ENCODE measurements around the gene SEH1L. TPM values are rescaled to one million over a fixed set of nuclear protein-coding genes. Genes with fewer than 3 reads are reported as not detected.

SEH1L gene
- total RNA-seq, 1 donor from 2014 or later: 46.4 TPM

DNA sequence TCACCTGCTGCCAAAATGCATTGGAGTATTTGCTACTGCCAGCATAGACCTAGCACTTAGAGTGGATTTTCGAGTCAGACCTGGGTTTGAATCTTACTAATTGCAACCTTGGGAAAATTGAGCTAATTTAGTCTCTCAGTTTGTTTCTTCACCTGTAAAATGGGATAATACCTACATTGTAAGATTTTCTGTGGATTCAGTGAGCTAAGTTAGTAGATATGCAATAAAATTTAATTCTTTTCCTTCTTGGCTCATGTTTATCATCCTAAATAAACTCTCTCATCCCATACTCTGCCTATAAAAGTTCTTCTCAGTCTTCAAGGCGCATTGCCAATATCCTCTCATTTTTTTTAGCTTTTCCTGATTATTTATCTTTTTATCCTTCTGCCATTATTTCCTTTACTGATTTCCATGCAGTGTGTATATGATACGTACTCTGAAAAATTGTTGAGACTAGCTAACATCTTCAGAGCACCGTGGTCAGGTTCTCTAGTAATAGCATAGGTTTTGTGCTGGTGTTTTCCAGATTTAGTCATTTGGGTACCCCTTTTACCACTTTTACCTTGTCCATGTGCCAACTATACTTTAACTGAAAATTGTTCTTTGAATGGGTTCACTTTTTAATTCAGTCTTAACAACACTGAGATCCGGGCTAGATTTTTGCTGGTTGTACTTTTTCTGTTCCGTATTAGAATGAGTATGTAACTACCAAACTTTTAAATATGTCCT is 50.7 kb downstream of the SEH1L start:
- H3K9me3 Mint-ChIP-seq (ENCODE audit: unreplicated experiment): no peaks in the 10 kb centered on the region
- H3K27me3 Mint-ChIP-seq (ENCODE audit: unreplicated experiment): no peaks in the 10 kb centered on the region
- no peaks in the 10 kb centered on the region for H3K36me3 Mint-ChIP-seq (ENCODE audit: unreplicated experiment)
- no peak overlapping the region for H3K4me3 Mint-ChIP-seq (ENCODE audit: unreplicated experiment)
- no peaks in the 10 kb centered on the region for H3K4me1 Mint-ChIP-seq (ENCODE audit: low read depth, unreplicated experiment)
- TF ChIP-seq, protein P1, sequence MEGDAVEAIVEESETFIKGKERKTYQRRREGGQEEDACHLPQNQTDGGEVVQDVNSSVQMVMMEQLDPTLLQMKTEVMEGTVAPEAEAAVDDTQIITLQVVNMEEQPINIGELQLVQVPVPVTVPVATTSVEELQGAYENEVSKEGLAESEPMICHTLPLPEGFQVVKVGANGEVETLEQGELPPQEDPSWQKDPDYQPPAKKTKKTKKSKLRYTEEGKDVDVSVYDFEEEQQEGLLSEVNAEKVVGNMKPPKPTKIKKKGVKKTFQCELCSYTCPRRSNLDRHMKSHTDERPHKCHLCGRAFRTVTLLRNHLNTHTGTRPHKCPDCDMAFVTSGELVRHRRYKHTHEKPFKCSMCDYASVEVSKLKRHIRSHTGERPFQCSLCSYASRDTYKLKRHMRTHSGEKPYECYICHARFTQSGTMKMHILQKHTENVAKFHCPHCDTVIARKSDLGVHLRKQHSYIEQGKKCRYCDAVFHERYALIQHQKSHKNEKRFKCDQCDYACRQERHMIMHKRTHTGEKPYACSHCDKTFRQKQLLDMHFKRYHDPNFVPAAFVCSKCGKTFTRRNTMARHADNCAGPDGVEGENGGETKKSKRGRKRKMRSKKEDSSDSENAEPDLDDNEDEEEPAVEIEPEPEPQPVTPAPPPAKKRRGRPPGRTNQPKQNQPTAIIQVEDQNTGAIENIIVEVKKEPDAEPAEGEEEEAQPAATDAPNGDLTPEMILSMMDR (IDR thresholded peaks at IDR 0.05; ENCODE audit: partially characterized antibody, unreplicated experiment): no peak
- no peak overlapping the region for H3K27ac Mint-ChIP-seq (ENCODE audit: unreplicated experiment)
- DNase-seq: no peak

DNA sequence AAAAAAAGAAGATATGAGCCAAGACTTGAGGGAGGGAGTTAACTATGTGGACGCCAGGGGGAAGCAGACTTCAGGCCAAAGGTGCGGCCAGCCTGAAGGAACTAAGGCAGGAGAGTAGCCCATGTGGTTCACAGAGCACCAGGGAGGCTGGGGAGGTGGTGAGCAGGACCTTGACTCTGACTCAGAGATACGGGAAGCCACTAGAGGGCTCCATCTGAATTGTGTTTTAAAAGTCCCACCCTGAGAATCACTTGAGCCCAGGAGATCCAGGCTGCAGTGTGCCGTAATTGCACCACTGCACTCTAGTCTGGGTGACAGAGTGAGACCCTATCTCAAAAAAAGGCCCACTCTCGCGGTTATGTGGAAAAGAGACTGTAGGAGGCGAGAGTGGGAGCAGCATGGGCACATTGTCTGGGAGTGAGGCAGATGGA is 55.7 kb downstream of the SEH1L start:
- H3K27me3 Mint-ChIP-seq (ENCODE audit: unreplicated experiment): no peaks in the 10 kb centered on the region
- H3K36me3 Mint-ChIP-seq (ENCODE audit: unreplicated experiment): no peaks in the 10 kb centered on the region
- no peak overlapping the region for H3K27ac Mint-ChIP-seq (ENCODE audit: unreplicated experiment)
- H3K9me3 Mint-ChIP-seq (ENCODE audit: unreplicated experiment): no peaks in the 10 kb centered on the region
- peak; percentile 63 for DNase-seq
- H3K4me3 Mint-ChIP-seq (ENCODE audit: unreplicated experiment): no peak overlapping the region
- H3K4me1 Mint-ChIP-seq (ENCODE audit: low read depth, unreplicated experiment): peaks cover 2% of the 10 kb centered on the region
- TF ChIP-seq, protein P1 (IDR thresholded peaks at IDR 0.05; ENCODE audit: partially characterized antibody, unreplicated experiment): peak; percentile 48

DNA sequence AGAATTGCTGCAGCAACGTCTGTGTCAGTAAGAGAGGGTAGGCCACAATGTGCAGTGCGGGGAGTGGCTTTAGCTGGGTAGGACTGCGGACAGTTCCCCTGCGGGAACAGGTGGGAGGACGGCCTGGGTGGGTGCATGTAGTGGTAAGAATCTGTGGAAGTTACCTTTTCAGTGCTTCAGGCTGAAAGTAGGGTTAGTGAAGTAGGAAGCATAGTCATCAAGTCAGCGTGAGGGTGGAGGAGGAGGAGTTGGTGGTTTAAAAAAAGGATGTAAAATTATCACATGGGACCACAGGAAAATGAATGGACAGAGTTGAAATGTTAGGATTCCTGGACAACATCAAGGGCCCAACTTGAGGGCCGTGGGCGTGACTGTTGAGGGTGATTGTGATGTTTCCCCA is 56.6 kb downstream of the SEH1L start:
- no peak overlapping the region for H3K4me3 Mint-ChIP-seq (ENCODE audit: unreplicated experiment)
- no peak overlapping the region for H3K27ac Mint-ChIP-seq (ENCODE audit: unreplicated experiment)

DNA sequence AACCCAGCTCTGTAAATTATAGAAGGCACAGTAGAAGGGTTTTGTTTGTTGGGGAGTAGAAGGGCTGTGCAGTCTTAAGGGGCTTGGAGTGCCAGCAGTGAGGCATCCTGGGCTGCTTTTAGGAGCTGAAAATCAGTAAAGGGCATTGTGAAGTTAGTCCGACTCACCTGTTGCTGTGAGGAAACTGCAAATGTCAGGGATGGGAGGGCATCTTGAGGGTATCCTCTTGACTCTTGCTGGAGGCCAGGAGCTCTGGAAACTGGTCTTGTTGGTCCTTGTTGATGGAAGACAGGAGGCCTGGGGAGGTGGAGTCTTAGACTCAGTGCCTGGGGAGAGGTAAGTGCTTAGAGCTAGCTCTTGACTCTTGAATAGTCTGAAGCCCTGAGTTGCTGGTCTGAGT is 57.5 kb downstream of the SEH1L start:
- H3K36me3 Mint-ChIP-seq (ENCODE audit: unreplicated experiment): no peaks in the 10 kb centered on the region
- no peak for DNase-seq
- no peaks in the 10 kb centered on the region for H3K27me3 Mint-ChIP-seq (ENCODE audit: unreplicated experiment)
- H3K27ac Mint-ChIP-seq (ENCODE audit: unreplicated experiment): no peak overlapping the region
- H3K4me1 Mint-ChIP-seq (ENCODE audit: low read depth, unreplicated experiment): peaks cover 2% of the 10 kb centered on the region
- TF ChIP-seq, protein P1 (IDR thresholded peaks at IDR 0.05; ENCODE audit: partially characterized antibody, unreplicated experiment): no peak
- no peak overlapping the region for H3K4me3 Mint-ChIP-seq (ENCODE audit: unreplicated experiment)
- H3K9me3 Mint-ChIP-seq (ENCODE audit: unreplicated experiment): no peaks in the 10 kb centered on the region

More for the DNA sequence above, 56.6 kb downstream of the SEH1L start:
- Mint-ChIP-seq H3K27me3 (ENCODE audit: unreplicated experiment) (no peaks in the 10 kb centered on the region), H3K36me3 (ENCODE audit: unreplicated experiment) (no peaks in the 10 kb centered on the region), H3K4me1 (ENCODE audit: low read depth, unreplicated experiment) (peaks cover 2% of the 10 kb centered on the region), H3K9me3 (ENCODE audit: unreplicated experiment) (no peaks in the 10 kb centered on the region)
- no peak for DNase-seq
- TF ChIP-seq, protein P1 (IDR thresholded peaks at IDR 0.05; ENCODE audit: partially characterized antibody, unreplicated experiment): no peak

DNA sequence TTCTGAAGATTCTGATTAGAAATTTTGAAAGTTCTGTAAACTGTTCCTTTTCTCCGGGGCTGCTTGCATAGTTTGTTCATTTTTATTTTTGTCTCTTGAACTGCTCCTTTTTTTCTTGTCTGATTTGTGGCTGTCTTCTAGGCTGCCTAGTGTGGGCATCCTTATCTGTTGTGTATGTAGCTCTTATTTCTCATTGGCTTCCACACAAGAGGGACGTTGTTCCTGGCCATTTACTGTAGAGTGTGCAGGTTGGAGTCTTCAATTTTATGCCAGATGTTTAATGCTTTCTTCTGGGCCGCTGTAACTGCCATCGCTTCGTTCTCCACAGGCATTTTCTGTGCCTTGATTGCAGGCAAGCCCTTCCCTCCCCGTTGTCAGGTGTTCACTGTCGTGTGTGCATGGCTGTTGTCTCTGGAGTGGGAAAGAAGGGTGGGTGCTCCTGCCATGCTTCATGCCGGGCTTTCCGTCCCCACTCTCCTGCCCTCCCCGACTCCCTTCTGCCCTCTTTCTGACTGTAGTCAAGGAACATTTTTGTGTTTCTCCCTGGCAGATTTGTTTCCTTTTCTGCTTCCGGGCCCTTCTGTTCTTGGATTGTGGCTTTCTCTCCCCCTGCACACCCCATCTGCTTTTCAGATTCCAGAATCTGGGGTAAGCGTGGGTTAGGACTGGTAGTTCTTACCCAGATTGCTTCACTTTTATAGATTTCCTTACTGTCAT is 58.9 kb downstream of the SEH1L start:
- TF ChIP-seq, protein P1 (IDR thresholded peaks at IDR 0.05; ENCODE audit: partially characterized antibody, unreplicated experiment): no peak
- Mint-ChIP-seq H3K9me3 (ENCODE audit: unreplicated experiment) (no peaks in the 10 kb centered on the region), H3K36me3 (ENCODE audit: unreplicated experiment) (no peaks in the 10 kb centered on the region), H3K27me3 (ENCODE audit: unreplicated experiment) (no peaks in the 10 kb centered on the region), H3K27ac (ENCODE audit: unreplicated experiment) (no peak overlapping the region), H3K4me1 (ENCODE audit: low read depth, unreplicated experiment) (peaks cover 2% of the 10 kb centered on the region), H3K4me3 (ENCODE audit: unreplicated experiment) (no peak overlapping the region)
- DNase-seq: no peak
